GM23338 (cell line): ENCODE results near the gene ROBO1. TPM values are rescaled to one million over a fixed set of nuclear protein-coding genes. Genes with fewer than 3 reads are reported as not detected.

ENCODE experiments used
- ATAC-seq: fragments of 200-7000 bp; cut with Tn5 transposase; 3 replicates; pipeline ENCODE4 v1.9.1; 2020
- DNase-seq: peaks from one replicate; pipeline ENCODE4 v3.0.0-alpha.2; 2015; ENCODE audit warnings: low spot score
- H2AFZ ChIP-seq: fragments of 200-600 bp; sonication (generic); 2 replicates; pipeline ENCODE4 v1.8.0; 2016; ENCODE audit warnings: antibody characterized with exemption, mild to moderate bottlenecking, moderate library complexity
- H3F3A ChIP-seq: fragments of 200-600 bp; sonication (generic); replicated peaks from 2 replicates; pipeline ENCODE4 v1.8.0; 2017; ENCODE audit warnings: antibody characterized with exemption, mixed run types, low read depth
- H3K27ac ChIP-seq: fragments of 200-600 bp; sonication (generic); 2 replicates; pipeline ENCODE4 v1.6.1; 2016; ENCODE audit warnings: low read depth
- H3K27me3 ChIP-seq: fragments of 200-600 bp; sonication (generic); 2 replicates; pipeline ENCODE4 v1.8.0; 2016; ENCODE audit warnings: mild to moderate bottlenecking, mixed run types, moderate library complexity; ENCODE audit not compliant: insufficient read depth
- H3K36me3 ChIP-seq: fragments of 200-600 bp; sonication (generic); 2 replicates; pipeline ENCODE4 v1.8.0; 2016; ENCODE audit warnings: mild to moderate bottlenecking; ENCODE audit not compliant: insufficient read depth
- H3K4me1 ChIP-seq: fragments of 200-600 bp; sonication (generic); 2 replicates; pipeline ENCODE4 v1.8.0; 2016; ENCODE audit warnings: mild to moderate bottlenecking, moderate library complexity; ENCODE audit not compliant: insufficient read depth
- H3K4me2 ChIP-seq: fragments of 200-600 bp; sonication (generic); 2 replicates; pipeline ENCODE4 v1.7.1; 2017; ENCODE audit warnings: mixed run types
- H3K4me3 ChIP-seq: fragments of 200-600 bp; sonication (generic); 2 replicates; pipeline ENCODE4 v1.6.1; 2016; ENCODE audit warnings: mixed run types
- H3K79me2 ChIP-seq: fragments of 200-600 bp; sonication (generic); replicated peaks from 2 replicates; pipeline ENCODE4 v1.8.0; 2017; ENCODE audit warnings: mild to moderate bottlenecking; ENCODE audit not compliant: insufficient read depth
- H3K9me2 ChIP-seq: fragments of 200-600 bp; sonication (generic); 2 replicates; pipeline ENCODE4 v1.8.0; 2017; ENCODE audit not compliant: insufficient read depth
- H4K20me1 ChIP-seq: fragments of 200-600 bp; sonication (generic); replicated peaks from 2 replicates; pipeline ENCODE4 v1.8.0; 2017; ENCODE audit warnings: mild to moderate bottlenecking; ENCODE audit not compliant: insufficient read depth
- H3K27ac Mint-ChIP-seq: 2 replicates; pipeline ENCODE4 v1.8.0; 2020; ENCODE audit warnings: inconsistent platforms, mild to moderate bottlenecking, moderate library complexity, mixed read lengths
- H3K27me3 Mint-ChIP-seq: 3 replicates; pipeline ENCODE4 v1.8.0; 2022; ENCODE audit warnings: low read depth, mild to moderate bottlenecking, moderate library complexity, mixed read lengths, inconsistent platforms; ENCODE audit not compliant: insufficient read depth, poor library complexity
- H3K36me3 Mint-ChIP-seq: 3 replicates; pipeline ENCODE4 v1.8.0; 2021; ENCODE audit warnings: low read depth, mild to moderate bottlenecking, inconsistent platforms, moderate library complexity, mixed read lengths
- H3K4me1 Mint-ChIP-seq: 3 replicates; pipeline ENCODE4 v1.8.0; 2020; ENCODE audit warnings: mild to moderate bottlenecking, inconsistent platforms, mixed read lengths
- H3K4me3 Mint-ChIP-seq: 3 replicates; pipeline ENCODE4 v1.8.0; 2021; ENCODE audit warnings: moderate library complexity, mild to moderate bottlenecking, inconsistent platforms, mixed read lengths
- H3K9me3 Mint-ChIP-seq: 3 replicates; pipeline ENCODE4 v1.8.0; 2020; ENCODE audit warnings: moderate library complexity, mild to moderate bottlenecking, inconsistent platforms, mixed read lengths
- CREB1 ChIP-seq: fragments of 250-450 bp; sonication (Bioruptor Pico); IDR thresholded peaks from 2 replicates; pipeline ENCODE4 v1.5.0; 2020; ENCODE audit warnings: low read depth, mild to moderate bottlenecking, moderate library complexity
- JUNB ChIP-seq: IDR thresholded peaks from one replicate; pipeline ENCODE4 v1.6.1; 2016; ENCODE audit warnings: antibody characterized with exemption; ENCODE audit not compliant: unreplicated experiment
- NANOG ChIP-seq: IDR thresholded peaks from 2 replicates; pipeline ENCODE4 v1.6.1; 2016; ENCODE audit warnings: antibody characterized with exemption, borderline replicate concordance
- STAT1 ChIP-seq: IDR thresholded peaks from one replicate; pipeline ENCODE4 v1.6.1; 2016; ENCODE audit warnings: antibody characterized with exemption; ENCODE audit not compliant: unreplicated experiment
- ZNF114 ChIP-seq: fragments of 250-450 bp; sonication (Bioruptor Pico); IDR thresholded peaks from 2 replicates; pipeline ENCODE4 v1.5.0; 2020; ENCODE audit warnings: mild to moderate bottlenecking, moderate library complexity
- ZNF331 ChIP-seq: fragments of 250-450 bp; sonication (Bioruptor Pico); IDR thresholded peaks from 2 replicates; pipeline ENCODE4 v1.5.0; 2020; ENCODE audit warnings: low read depth, mild to moderate bottlenecking, moderate library complexity
- polyA plus RNA-seq: library from polyadenylated mRNA; unstranded; fragments of >200 nt; fragmentation: Nextera tagmentation; extraction: Ambion mirVana; gene quantifications from 2 replicates; pipeline ENCODE4 v1.2.1, GENCODE V29; 2016
- total RNA-seq: library from RNA; depleted of rRNA; stranded (reverse); fragments of >200 nt; shearing (Covaris generic); gene quantifications from 2 replicates; pipeline ENCODE4 v1.2.3, GENCODE V29; 2014
- TF ChIP-seq, protein P1 (sequence below): fragments of 250-450 bp; sonication (Bioruptor Pico); IDR thresholded peaks from 2 replicates; pipeline ENCODE4 v1.5.0; 2020; ENCODE audit warnings: mild to moderate bottlenecking, moderate library complexity
- TF ChIP-seq, protein P2 (sequence below), 2 experiments: fragments of 200-600 bp in 1 of 2; sonication (generic) in 1 of 2; conservative IDR thresholded peaks; 2 replicates each; pipeline versions ENCODE4 v1.5.1 to v1.6.1; 2016 to 2017; ENCODE audit warnings: antibody characterized with exemption in 2 of 2, low read depth in 2 of 2, mild to moderate bottlenecking in 2 of 2, moderate library complexity in 1 of 2
- TF ChIP-seq, protein P3 (sequence below): IDR thresholded peaks from one replicate; pipeline ENCODE4 v1.6.1; 2018; ENCODE audit warnings: antibody characterized with exemption; ENCODE audit not compliant: unreplicated experiment

The ROBO1 gene
- total and polyA plus RNA-seq, 2 experiments from 2014 or later, result 19.2 to 78.3 TPM

DNA sequence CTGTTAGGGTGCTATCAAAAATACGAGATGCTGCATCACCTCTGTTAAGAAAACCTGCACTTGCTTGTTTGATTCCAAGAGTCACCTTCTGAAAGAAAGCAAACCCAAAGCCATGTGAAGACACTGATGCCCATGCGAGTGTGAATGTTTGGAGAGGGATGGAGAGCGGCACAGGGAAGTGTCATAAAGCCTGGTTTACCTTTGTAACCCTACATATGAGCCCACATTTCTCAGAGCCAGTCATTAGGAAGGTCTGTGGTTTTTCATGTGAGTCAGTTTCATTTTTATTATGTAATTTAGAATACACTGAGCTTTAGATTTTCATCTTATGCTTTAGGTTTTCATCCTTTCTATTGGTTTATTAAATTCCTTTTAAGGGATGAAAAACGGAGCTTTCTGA is 896.8 kb downstream of the ROBO1 start (continued):
- TF ChIP-seq, protein P1, sequence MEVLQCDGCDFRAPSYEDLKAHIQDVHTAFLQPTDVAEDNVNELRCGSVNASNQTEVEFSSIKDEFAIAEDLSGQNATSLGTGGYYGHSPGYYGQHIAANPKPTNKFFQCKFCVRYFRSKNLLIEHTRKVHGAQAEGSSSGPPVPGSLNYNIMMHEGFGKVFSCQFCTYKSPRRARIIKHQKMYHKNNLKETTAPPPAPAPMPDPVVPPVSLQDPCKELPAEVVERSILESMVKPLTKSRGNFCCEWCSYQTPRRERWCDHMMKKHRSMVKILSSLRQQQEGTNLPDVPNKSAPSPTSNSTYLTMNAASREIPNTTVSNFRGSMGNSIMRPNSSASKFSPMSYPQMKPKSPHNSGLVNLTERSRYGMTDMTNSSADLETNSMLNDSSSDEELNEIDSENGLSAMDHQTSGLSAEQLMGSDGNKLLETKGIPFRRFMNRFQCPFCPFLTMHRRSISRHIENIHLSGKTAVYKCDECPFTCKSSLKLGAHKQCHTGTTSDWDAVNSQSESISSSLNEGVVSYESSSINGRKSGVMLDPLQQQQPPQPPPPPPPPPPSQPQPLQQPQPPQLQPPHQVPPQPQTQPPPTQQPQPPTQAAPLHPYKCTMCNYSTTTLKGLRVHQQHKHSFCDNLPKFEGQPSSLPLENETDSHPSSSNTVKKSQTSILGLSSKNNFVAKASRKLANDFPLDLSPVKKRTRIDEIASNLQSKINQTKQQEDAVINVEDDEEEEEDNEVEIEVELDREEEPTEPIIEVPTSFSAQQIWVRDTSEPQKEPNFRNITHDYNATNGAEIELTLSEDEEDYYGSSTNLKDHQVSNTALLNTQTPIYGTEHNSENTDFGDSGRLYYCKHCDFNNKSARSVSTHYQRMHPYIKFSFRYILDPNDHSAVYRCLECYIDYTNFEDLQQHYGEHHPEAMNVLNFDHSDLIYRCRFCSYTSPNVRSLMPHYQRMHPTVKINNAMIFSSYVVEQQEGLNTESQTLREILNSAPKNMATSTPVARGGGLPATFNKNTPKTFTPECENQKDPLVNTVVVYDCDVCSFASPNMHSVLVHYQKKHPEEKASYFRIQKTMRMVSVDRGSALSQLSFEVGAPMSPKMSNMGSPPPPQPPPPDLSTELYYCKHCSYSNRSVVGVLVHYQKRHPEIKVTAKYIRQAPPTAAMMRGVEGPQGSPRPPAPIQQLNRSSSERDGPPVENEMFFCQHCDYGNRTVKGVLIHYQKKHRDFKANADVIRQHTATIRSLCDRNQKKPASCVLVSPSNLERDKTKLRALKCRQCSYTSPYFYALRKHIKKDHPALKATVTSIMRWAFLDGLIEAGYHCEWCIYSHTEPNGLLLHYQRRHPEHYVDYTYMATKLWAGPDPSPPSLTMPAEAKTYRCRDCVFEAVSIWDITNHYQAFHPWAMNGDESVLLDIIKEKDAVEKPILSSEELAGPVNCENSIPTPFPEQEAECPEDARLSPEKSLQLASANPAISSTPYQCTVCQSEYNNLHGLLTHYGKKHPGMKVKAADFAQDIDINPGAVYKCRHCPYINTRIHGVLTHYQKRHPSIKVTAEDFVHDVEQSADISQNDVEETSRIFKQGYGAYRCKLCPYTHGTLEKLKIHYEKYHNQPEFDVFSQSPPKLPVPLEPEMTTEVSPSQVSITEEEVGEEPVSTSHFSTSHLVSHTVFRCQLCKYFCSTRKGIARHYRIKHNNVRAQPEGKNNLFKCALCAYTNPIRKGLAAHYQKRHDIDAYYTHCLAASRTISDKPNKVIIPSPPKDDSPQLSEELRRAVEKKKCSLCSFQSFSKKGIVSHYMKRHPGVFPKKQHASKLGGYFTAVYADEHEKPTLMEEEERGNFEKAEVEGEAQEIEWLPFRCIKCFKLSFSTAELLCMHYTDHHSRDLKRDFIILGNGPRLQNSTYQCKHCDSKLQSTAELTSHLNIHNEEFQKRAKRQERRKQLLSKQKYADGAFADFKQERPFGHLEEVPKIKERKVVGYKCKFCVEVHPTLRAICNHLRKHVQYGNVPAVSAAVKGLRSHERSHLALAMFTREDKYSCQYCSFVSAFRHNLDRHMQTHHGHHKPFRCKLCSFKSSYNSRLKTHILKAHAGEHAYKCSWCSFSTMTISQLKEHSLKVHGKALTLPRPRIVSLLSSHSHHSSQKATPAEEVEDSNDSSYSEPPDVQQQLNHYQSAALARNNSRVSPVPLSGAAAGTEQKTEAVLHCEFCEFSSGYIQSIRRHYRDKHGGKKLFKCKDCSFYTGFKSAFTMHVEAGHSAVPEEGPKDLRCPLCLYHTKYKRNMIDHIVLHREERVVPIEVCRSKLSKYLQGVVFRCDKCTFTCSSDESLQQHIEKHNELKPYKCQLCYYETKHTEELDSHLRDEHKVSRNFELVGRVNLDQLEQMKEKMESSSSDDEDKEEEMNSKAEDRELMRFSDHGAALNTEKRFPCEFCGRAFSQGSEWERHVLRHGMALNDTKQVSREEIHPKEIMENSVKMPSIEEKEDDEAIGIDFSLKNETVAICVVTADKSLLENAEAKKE (CRISPR knock-in tag), result no peak

DNA sequence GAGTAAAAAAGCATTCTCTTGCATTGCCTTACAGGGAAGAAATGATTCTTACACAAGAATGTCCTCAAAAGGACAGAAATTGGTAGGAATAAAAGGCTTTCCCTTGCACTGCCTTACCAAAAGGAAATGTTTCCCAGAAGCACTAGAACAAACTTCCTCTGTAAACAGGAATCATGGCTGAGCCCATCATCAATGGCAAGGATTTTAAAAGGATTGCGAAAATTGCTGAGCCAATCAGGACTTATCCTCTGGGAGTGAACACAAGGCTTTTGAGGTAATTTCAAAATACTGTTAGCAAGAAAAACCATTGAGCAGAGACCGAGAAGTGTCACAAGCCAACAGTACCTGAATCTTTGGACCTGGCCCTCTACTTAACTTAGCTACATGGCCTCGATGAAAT is 897.3 kb downstream of the ROBO1 start:
- no peak for DNase-seq
- Mint-ChIP-seq H3K4me1 (peaks cover 53% of the 10 kb centered on the region), H3K4me3 (no peak overlapping the region), H3K36me3 (no peaks in the 10 kb centered on the region), H3K27ac (peak overlapping the region; percentile 56), H3K27me3 (peaks cover 4% of the 10 kb centered on the region), H3K9me3 (no peaks in the 10 kb centered on the region)
- no peak overlapping the region for H3K4me2 ChIP-seq
- H3K27me3 ChIP-seq, result no peaks in the 10 kb centered on the region
- TF ChIP-seq JUNB, result no peak
- no peak for ATAC-seq
- no peak overlapping the region for H3K4me3 ChIP-seq
- no peaks in the 10 kb centered on the region for H3K9me2 ChIP-seq
- no peak overlapping the region for H3K27ac ChIP-seq
- H2AFZ ChIP-seq, result no peak overlapping the region
- H3K79me2 ChIP-seq, result peaks cover 16% of the 10 kb centered on the region; the same call in 1 of the 2 replicates
- H3F3A ChIP-seq, result no peaks in the 10 kb centered on the region
- H3K36me3 ChIP-seq, result no peaks in the 10 kb centered on the region
- peaks cover 43% of the 10 kb centered on the region for H3K4me1 ChIP-seq
- H4K20me1 ChIP-seq, result no peaks in the 10 kb centered on the region

DNA sequence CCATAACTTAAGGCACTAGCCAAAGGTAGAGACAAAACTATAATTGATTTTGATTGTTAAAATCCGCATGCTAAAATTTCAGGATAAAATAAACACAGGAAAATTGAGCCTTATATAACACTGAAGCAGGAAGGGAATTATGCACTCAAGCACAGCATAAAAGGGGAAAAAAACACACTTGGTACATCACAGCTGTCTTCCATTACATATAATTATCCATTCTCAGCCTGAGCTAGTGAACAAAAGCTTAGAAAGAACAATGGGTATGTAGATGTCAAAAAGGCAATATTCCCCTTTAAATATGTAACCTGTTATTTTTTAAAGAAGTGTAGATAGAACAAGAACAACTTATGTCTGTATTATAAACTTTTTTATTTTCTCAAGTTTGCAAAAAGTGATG is 899.2 kb downstream of the ROBO1 start:
- no peak overlapping the region for H3K27ac Mint-ChIP-seq
- DNase-seq, result no peak
- no peaks in the 10 kb centered on the region for H3K9me3 Mint-ChIP-seq
- no peaks in the 10 kb centered on the region for H3K27me3 ChIP-seq
- no peaks in the 10 kb centered on the region for H3K36me3 Mint-ChIP-seq
- no peaks in the 10 kb centered on the region for H3F3A ChIP-seq
- no peaks in the 10 kb centered on the region for H3K36me3 ChIP-seq
- ATAC-seq, result no peak; the same call in 1 of the 3 replicates
- H3K4me3 Mint-ChIP-seq, result no peak overlapping the region
- no peak overlapping the region for H3K4me3 ChIP-seq
- H3K4me1 ChIP-seq, result peaks cover 41% of the 10 kb centered on the region
- H3K4me1 Mint-ChIP-seq, result peaks cover 49% of the 10 kb centered on the region
- TF ChIP-seq ZNF114 (no peak), STAT1 (no peak), NANOG (no peak), ZNF331 (CRISPR knock-in tag) (no peak), JUNB (no peak), CREB1 (CRISPR knock-in tag) (no peak)
- TF ChIP-seq, protein P2, sequence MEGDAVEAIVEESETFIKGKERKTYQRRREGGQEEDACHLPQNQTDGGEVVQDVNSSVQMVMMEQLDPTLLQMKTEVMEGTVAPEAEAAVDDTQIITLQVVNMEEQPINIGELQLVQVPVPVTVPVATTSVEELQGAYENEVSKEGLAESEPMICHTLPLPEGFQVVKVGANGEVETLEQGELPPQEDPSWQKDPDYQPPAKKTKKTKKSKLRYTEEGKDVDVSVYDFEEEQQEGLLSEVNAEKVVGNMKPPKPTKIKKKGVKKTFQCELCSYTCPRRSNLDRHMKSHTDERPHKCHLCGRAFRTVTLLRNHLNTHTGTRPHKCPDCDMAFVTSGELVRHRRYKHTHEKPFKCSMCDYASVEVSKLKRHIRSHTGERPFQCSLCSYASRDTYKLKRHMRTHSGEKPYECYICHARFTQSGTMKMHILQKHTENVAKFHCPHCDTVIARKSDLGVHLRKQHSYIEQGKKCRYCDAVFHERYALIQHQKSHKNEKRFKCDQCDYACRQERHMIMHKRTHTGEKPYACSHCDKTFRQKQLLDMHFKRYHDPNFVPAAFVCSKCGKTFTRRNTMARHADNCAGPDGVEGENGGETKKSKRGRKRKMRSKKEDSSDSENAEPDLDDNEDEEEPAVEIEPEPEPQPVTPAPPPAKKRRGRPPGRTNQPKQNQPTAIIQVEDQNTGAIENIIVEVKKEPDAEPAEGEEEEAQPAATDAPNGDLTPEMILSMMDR (conservative IDR thresholded peaks at IDR 0.05; ENCODE audit: low read depth in 2 of 2), result no peak
- TF ChIP-seq, protein P3, sequence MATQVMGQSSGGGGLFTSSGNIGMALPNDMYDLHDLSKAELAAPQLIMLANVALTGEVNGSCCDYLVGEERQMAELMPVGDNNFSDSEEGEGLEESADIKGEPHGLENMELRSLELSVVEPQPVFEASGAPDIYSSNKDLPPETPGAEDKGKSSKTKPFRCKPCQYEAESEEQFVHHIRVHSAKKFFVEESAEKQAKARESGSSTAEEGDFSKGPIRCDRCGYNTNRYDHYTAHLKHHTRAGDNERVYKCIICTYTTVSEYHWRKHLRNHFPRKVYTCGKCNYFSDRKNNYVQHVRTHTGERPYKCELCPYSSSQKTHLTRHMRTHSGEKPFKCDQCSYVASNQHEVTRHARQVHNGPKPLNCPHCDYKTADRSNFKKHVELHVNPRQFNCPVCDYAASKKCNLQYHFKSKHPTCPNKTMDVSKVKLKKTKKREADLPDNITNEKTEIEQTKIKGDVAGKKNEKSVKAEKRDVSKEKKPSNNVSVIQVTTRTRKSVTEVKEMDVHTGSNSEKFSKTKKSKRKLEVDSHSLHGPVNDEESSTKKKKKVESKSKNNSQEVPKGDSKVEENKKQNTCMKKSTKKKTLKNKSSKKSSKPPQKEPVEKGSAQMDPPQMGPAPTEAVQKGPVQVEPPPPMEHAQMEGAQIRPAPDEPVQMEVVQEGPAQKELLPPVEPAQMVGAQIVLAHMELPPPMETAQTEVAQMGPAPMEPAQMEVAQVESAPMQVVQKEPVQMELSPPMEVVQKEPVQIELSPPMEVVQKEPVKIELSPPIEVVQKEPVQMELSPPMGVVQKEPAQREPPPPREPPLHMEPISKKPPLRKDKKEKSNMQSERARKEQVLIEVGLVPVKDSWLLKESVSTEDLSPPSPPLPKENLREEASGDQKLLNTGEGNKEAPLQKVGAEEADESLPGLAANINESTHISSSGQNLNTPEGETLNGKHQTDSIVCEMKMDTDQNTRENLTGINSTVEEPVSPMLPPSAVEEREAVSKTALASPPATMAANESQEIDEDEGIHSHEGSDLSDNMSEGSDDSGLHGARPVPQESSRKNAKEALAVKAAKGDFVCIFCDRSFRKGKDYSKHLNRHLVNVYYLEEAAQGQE, result no peak
- no peaks in the 10 kb centered on the region for H4K20me1 ChIP-seq
- no peak overlapping the region for H3K27ac ChIP-seq
- peaks cover 4% of the 10 kb centered on the region for H3K27me3 Mint-ChIP-seq
- no peaks in the 10 kb centered on the region for H3K9me2 ChIP-seq
- H3K79me2 ChIP-seq, result peaks cover 6% of the 10 kb centered on the region; the same call in 1 of the 2 replicates
- 0 out of 2 replicates have a peak overlapping the region, but pooled peaks have one; percentile 1 for H3K4me2 ChIP-seq
- no peak overlapping the region for H2AFZ ChIP-seq
